HL-60 (cell line): Measurements from ENCODE around the gene ATP6V1E1.

Experiments
- POLR2AphosphoS5 ChIP-seq: IDR thresholded peaks from 2 replicates; pipeline ENCODE4 v1.6.1; 2012; ENCODE audit warnings: low read depth
- REST ChIP-seq: IDR thresholded peaks from 2 replicates; pipeline ENCODE4 v1.6.1; 2012; ENCODE audit warnings: low read depth; ENCODE audit not compliant: insufficient replicate concordance
- TF ChIP-seq, protein P1 (sequence below): IDR thresholded peaks from one replicate; pipeline ENCODE4 v1.5.1; 2011; ENCODE audit warnings: low read length, control low read depth, inconsistent platforms; ENCODE audit not compliant: insufficient read depth

- TF ChIP-seq, protein P1, sequence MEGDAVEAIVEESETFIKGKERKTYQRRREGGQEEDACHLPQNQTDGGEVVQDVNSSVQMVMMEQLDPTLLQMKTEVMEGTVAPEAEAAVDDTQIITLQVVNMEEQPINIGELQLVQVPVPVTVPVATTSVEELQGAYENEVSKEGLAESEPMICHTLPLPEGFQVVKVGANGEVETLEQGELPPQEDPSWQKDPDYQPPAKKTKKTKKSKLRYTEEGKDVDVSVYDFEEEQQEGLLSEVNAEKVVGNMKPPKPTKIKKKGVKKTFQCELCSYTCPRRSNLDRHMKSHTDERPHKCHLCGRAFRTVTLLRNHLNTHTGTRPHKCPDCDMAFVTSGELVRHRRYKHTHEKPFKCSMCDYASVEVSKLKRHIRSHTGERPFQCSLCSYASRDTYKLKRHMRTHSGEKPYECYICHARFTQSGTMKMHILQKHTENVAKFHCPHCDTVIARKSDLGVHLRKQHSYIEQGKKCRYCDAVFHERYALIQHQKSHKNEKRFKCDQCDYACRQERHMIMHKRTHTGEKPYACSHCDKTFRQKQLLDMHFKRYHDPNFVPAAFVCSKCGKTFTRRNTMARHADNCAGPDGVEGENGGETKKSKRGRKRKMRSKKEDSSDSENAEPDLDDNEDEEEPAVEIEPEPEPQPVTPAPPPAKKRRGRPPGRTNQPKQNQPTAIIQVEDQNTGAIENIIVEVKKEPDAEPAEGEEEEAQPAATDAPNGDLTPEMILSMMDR = no peak
- TF ChIP-seq POLR2AphosphoS5 (no peak), REST (no peak)
Measured at GRCh38 chr22:17552737-17553136, 75.8 kb downstream of the ATP6V1E1 start.
